HCT116 (cell line): ENCODE results near the gene ANKS1A. TPM values are rescaled to one million over a fixed set of nuclear protein-coding genes. Genes with fewer than 3 reads are reported as not detected.

Experiments used
- ATAC-seq: fragments of 200-7000 bp; cut with Tn5 transposase; 2 replicates; pipeline ENCODE4 v1.9.1; 2020; ENCODE audit warnings: mild to moderate bottlenecking, moderate library complexity
- BruUV-seq: library from RNA; stranded (reverse); fragments of 400-500 nt; replicated peaks from 2 replicates; lab custom pipeline; 2021; lab: Mats Ljungman, UMichigan
- CTCF ChIA-PET: fragments of 300-600 bp; sonication (Branson Sonifier 250); formaldehyde crosslinking; loops from one replicate; lab custom pipeline; 2021; ENCODE audit warnings: antibody characterized with exemption; lab: Charles Lee
- POLR2A ChIA-PET: fragments of 300-600, 350-600 bp; sonication (Branson Sonifier 250); formaldehyde crosslinking; loops from one replicate; lab custom pipeline; 2021; ENCODE audit warnings: antibody characterized with exemption; lab: Charles Lee
- RAD21 ChIA-PET, 2 experiments: fragments of 300-600 bp; sonication (Branson Sonifier 250); formaldehyde crosslinking; loops; one replicate each; lab custom pipeline; 2023; ENCODE audit warnings: low total read pairs in 2 of 2; ENCODE audit not compliant: uncharacterized antibody in 2 of 2, unreplicated experiment in 2 of 2, low non-redundant PET in 1 of 2; lab: Charles Lee
- DNase-seq: peaks from one replicate; pipeline ENCODE4 v3.0.0-alpha.2; 2010; ENCODE audit warnings: low read depth, low spot score
- H2AFZ ChIP-seq: fragments of 200-600 bp; shearing (Covaris generic), sonication (generic); 2 replicates; pipeline ENCODE4 v1.6.1; 2017; ENCODE audit warnings: low read depth, mixed run types, mixed read lengths, antibody characterized with exemption, low read length; ENCODE audit not compliant: poor library complexity, severe bottlenecking
- H3K27ac ChIP-seq: 2 replicates; pipeline ENCODE4 v1.5.1; 2012; ENCODE audit warnings: low read depth, low read length
- H3K27me3 ChIP-seq: fragments of 200-600 bp; sonication (generic); 2 replicates; pipeline ENCODE4 v1.6.1; 2016; ENCODE audit warnings: mixed run types, low read length, mixed read lengths; ENCODE audit not compliant: insufficient read depth
- H3K36me3 ChIP-seq, 2 experiments: fragments of 200-500 bp in 1 of 2; fragments of 200-600 bp in 1 of 2; sonication (Bioruptor generic) in 1 of 2; sonication (generic) in 1 of 2; 2 replicates each; pipeline versions ENCODE4 v1.5.1 to v1.6.1; 2014 to 2016; ENCODE audit warnings: low read length in 2 of 2, inconsistent platforms in 1 of 2, mixed read lengths in 1 of 2, mixed run types in 1 of 2; ENCODE audit not compliant: insufficient read depth in 2 of 2, control insufficient read depth in 1 of 2
- H3K4me1 ChIP-seq, 2 experiments: fragments of 200-600 bp in 1 of 2; sonication (generic) in 1 of 2; 2 replicates each; pipeline versions ENCODE4 v1.5.1 to v1.6.1; 2012 to 2017; ENCODE audit warnings: low read length in 2 of 2, inconsistent platforms in 1 of 2, mild to moderate bottlenecking in 1 of 2, mixed read lengths in 1 of 2, mixed run types in 1 of 2, moderate library complexity in 1 of 2; ENCODE audit not compliant: insufficient read depth in 2 of 2, control insufficient read depth in 1 of 2
- H3K4me2 ChIP-seq: fragments of 200-600 bp; sonication (generic); 2 replicates; pipeline ENCODE4 v1.6.1; 2017; ENCODE audit warnings: mixed run types, low read length, mixed read lengths
- H3K4me3 ChIP-seq, 2 experiments: fragments of 200-600 bp in 1 of 2; sonication (generic) in 1 of 2; replicated peaks in 1 of 2; 2 replicates each; pipeline ENCODE4 v1.5.1; 2011 to 2016; ENCODE audit warnings: low read length in 2 of 2, control low read depth in 1 of 2, low read depth in 1 of 2, mild to moderate bottlenecking in 1 of 2, mixed read lengths in 1 of 2, mixed run types in 1 of 2
- H3K79me2 ChIP-seq: fragments of 200-600 bp; sonication (generic); 2 replicates; pipeline ENCODE4 v1.6.1; 2017; ENCODE audit warnings: mild to moderate bottlenecking, mixed run types, low read length, moderate library complexity, mixed read lengths; ENCODE audit not compliant: insufficient read depth
- H3K9ac ChIP-seq: fragments of 200-600 bp; sonication (generic); 2 replicates; pipeline ENCODE4 v1.6.1; 2016; ENCODE audit warnings: low read length, mixed read lengths
- H3K9me2 ChIP-seq: fragments of 200-600 bp; sonication (generic), shearing (Covaris generic); 2 replicates; pipeline ENCODE4 v1.6.1; 2017; ENCODE audit warnings: mixed run types, mild to moderate bottlenecking, moderate library complexity; ENCODE audit not compliant: insufficient read depth
- H3K9me3 ChIP-seq, 2 experiments: fragments of 200-500 bp in 1 of 2; fragments of 200-600 bp in 1 of 2; sonication (Bioruptor generic) in 1 of 2; sonication (generic) in 1 of 2; 2 replicates each; pipeline ENCODE4 v1.6.1; 2014 to 2017; ENCODE audit warnings: low read length in 2 of 2, mixed read lengths in 2 of 2, inconsistent platforms in 1 of 2, low read depth in 1 of 2, mild to moderate bottlenecking in 1 of 2, mixed run types in 1 of 2, moderate library complexity in 1 of 2; ENCODE audit not compliant: control insufficient read depth in 1 of 2, insufficient read depth in 1 of 2
- H4K20me1 ChIP-seq: fragments of 200-600 bp; sonication (generic), shearing (Covaris generic); 2 replicates; pipeline ENCODE4 v1.6.1; 2017; ENCODE audit warnings: mixed run types, mild to moderate bottlenecking, moderate library complexity; ENCODE audit not compliant: insufficient read depth
- CBX3 ChIP-seq: IDR thresholded peaks from 2 replicates; pipeline ENCODE4 v1.6.1; 2012; ENCODE audit warnings: low read depth
- CEBPB ChIP-seq: IDR thresholded peaks from 2 replicates; pipeline ENCODE4 v1.6.1; 2012; ENCODE audit warnings: low read depth
- EZH2phosphoT487 ChIP-seq: fragments of 200-600 bp; IDR thresholded peaks from 2 replicates; pipeline ENCODE4 v1.6.1; 2018; ENCODE audit warnings: antibody characterized with exemption, borderline replicate concordance
- FOSL1 ChIP-seq: IDR thresholded peaks from 2 replicates; pipeline ENCODE4 v1.6.1; 2012; ENCODE audit warnings: low read depth
- POLR2AphosphoS5 ChIP-seq: IDR thresholded peaks from 2 replicates; pipeline ENCODE4 v1.6.1; 2011; ENCODE audit warnings: mild to moderate bottlenecking, low read depth, low read length, moderate library complexity
- SIN3A ChIP-seq: IDR thresholded peaks from 2 replicates; pipeline ENCODE4 v1.6.1; 2012; ENCODE audit warnings: low read depth
- SRF ChIP-seq: IDR thresholded peaks from 2 replicates; pipeline ENCODE4 v1.6.1; 2012; ENCODE audit warnings: low read depth
- TCF7L2 ChIP-seq: IDR thresholded peaks from 2 replicates; pipeline ENCODE4 v1.7.0; 2011; ENCODE audit warnings: borderline replicate concordance, inconsistent platforms; ENCODE audit not compliant: insufficient read depth, insufficient read length; ENCODE audit errors: extremely low read depth
- ZBTB33 ChIP-seq: IDR thresholded peaks from 2 replicates; pipeline ENCODE4 v1.6.1; 2011; ENCODE audit warnings: mild to moderate bottlenecking, low read length, moderate library complexity; ENCODE audit not compliant: insufficient replicate concordance; ENCODE audit errors: extremely low read depth
- intact Hi-C: fragments of 100-400 bp; cut with micrococcal nuclease; formaldehyde crosslinking; loops from 2 replicates; pipeline ENCODE4 v1.10.0; 2022
- total RNA-seq: library from RNA; stranded (reverse); gene quantifications from one replicate; pipeline ENCODE4 v1.2.1, GENCODE V29; 2021; ENCODE audit not compliant: unreplicated experiment

ANKS1A gene
- total RNA-seq, 1 experiment from 2014 or later: 20.6 TPM

- no peak overlapping the region for H3K27ac ChIP-seq
- no peaks in the 10 kb centered on the region for H3K4me1 ChIP-seq
- H3K4me3 ChIP-seq: no peak overlapping the region
- no peaks in the 10 kb centered on the region for H3K9me3 ChIP-seq
- H3K79me2 ChIP-seq: no peaks in the 10 kb centered on the region
- no peaks in the 10 kb centered on the region for H3K9me2 ChIP-seq
- H3K27me3 ChIP-seq: no peaks in the 10 kb centered on the region
- ChIA-PET CTCF (interaction anchor here (0.7 to 2.3 kb wide), 13 partner anchors 10 to 977 kb away, joined by 3 to 31 read pairs (median 7); partner anchors contain the start of genes ANKS1A and SMIM29), RAD21 (interaction anchor here (1.1 to 1.7 kb wide), 6 partner anchors 64 to 154 kb away, joined by 3 to 10 read pairs (median 4); no protein-coding TSS in a partner anchor), POLR2A (no interaction called here)
- no peak for TF ChIP-seq CEBPB
- TF ChIP-seq CBX3: no peak
- no peak for TF ChIP-seq FOSL1
- TF ChIP-seq EZH2phosphoT487: no peak
- TF ChIP-seq SRF: no peak
- no peak for TF ChIP-seq TCF7L2
- no peak for TF ChIP-seq SIN3A
- no peak for TF ChIP-seq POLR2AphosphoS5
- no peak for TF ChIP-seq ZBTB33
- intact Hi-C loops: loop anchor here (1.0 kb wide), 2 partner anchors 154 to 680 kb away; no protein-coding TSS in a partner anchor
- no peak overlapping the region for H3K9ac ChIP-seq
- H3K36me3 ChIP-seq: no peaks in the 10 kb centered on the region
- no peaks in the 10 kb centered on the region for H4K20me1 ChIP-seq
- ATAC-seq: no peak
- no peak overlapping the region for H2AFZ ChIP-seq
- DNase-seq: no peak
- no TSS peak for BruUV-seq
- H3K4me2 ChIP-seq: no peak overlapping the region
Observed at GRCh38 chr6:35140639-35141006, 251.6 kb downstream of the ANKS1A start.

Other genes with a start within 250 kb of the ANKS1A start
- gene ILRUN, start 192.5 kb upstream of the ANKS1A start, total RNA-seq: 51.9 TPM
- gene SNRPC, start 131.8 kb upstream of the ANKS1A start, total RNA-seq: 189 TPM
- 21.5 TPM for gene BLTP3A, start 97.2 kb upstream of the ANKS1A start, total RNA-seq
- gene TAF11, start 1.2 kb upstream of the ANKS1A start, total RNA-seq: 23.7 TPM